M059J (cell line): Measurements from ENCODE around the gene RIT2. TPM values are rescaled to one million over a fixed set of nuclear protein-coding genes. Genes with fewer than 3 reads are reported as not detected.

Source experiments
- total RNA-seq: library from RNA; depleted of rRNA; stranded (reverse); fragments of >200 nt; shearing (Covaris generic); gene quantifications from 2 replicates; pipeline ENCODE4 v1.2.3, GENCODE V29; 2014; rRNA removed

Gene RIT2
- total RNA-seq, 1 experiment from 2014 or later, result 0.37 TPM

Other genes with a start within 250 kb of the RIT2 start
- gene SYT4, start 161.8 kb upstream of the RIT2 start, total RNA-seq, result 0.15 and 0.67 TPM in 2 replicates